Muscle layer of duodenum (tissue), 2 donors: ENCODE results near the gene SIM1.

Experiments
- H3K27ac ChIP-seq: one replicate; pipeline ENCODE4 v1.7.0; 2013; ENCODE audit warnings: mild to moderate bottlenecking, low read length
- H3K27me3 ChIP-seq: one replicate; pipeline ENCODE4 v1.7.0; 2013; ENCODE audit warnings: low read depth, mild to moderate bottlenecking, control low read depth, low read length
- H3K36me3 ChIP-seq, 2 donors: one replicate each; pipeline ENCODE4 v1.7.0; 2013; ENCODE audit warnings: low read length in 2 of 2, control low read depth in 1 of 2, mild to moderate bottlenecking in 1 of 2; ENCODE audit not compliant: insufficient read depth in 2 of 2, control insufficient read depth in 1 of 2
- H3K4me1 ChIP-seq, 2 donors: one replicate each; pipeline ENCODE4 v1.7.0; 2013; ENCODE audit warnings: low read length in 2 of 2, mild to moderate bottlenecking in 2 of 2, control low read depth in 1 of 2, moderate library complexity in 1 of 2; ENCODE audit not compliant: insufficient read depth in 2 of 2, control insufficient read depth in 1 of 2
- H3K4me3 ChIP-seq, 2 donors: one replicate each; pipeline ENCODE4 v1.7.0; 2013; ENCODE audit warnings: low read length in 2 of 2, low read depth in 1 of 2, mild to moderate bottlenecking in 1 of 2
- H3K9me3 ChIP-seq, 2 donors: one replicate each; pipeline ENCODE4 v1.7.0; 2013; ENCODE audit warnings: low read length in 2 of 2, control low read depth in 1 of 2, mild to moderate bottlenecking in 1 of 2; ENCODE audit not compliant: control insufficient read depth in 1 of 2
- donor health status: healthy.

SIM1 gene

DNA sequence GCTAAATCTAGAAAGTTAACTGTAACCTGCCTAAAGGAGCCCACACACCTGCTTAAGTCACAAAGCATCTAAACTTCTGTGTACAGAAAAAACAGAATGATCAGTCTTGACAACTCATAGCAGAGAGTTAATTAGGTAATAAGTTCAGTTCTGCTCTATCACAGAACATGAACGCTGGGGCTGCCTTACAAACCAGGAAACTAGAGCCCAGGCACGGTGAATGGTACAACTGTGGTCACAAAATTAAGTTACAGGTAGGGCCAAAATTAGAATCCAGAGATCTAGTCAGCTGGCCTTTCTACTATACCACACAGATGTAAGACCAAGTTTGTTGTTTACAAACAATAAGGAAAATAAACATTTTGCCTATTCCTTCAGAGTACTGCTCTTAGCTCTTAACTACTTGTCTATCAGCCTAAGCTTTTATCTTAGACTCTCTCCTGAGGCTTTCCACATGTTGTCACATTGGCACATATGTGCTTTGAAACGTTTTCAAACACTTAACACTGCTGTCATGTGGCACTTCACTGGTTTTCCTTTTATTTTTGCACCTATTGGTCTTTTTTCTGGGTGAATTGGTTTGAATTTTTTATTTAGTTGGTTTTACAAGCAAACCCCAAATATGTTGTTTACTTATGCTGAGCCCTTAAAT is 75.7 kb downstream of the SIM1 start:
- no peaks in the 10 kb centered on the region for H3K9me3 ChIP-seq
- H3K36me3 ChIP-seq: no peaks in the 10 kb centered on the region
- H3K27ac ChIP-seq: no peak overlapping the region
- H3K27me3 ChIP-seq: no peaks in the 10 kb centered on the region
- no peaks in the 10 kb centered on the region for H3K4me1 ChIP-seq
- no peak overlapping the region for H3K4me3 ChIP-seq

DNA sequence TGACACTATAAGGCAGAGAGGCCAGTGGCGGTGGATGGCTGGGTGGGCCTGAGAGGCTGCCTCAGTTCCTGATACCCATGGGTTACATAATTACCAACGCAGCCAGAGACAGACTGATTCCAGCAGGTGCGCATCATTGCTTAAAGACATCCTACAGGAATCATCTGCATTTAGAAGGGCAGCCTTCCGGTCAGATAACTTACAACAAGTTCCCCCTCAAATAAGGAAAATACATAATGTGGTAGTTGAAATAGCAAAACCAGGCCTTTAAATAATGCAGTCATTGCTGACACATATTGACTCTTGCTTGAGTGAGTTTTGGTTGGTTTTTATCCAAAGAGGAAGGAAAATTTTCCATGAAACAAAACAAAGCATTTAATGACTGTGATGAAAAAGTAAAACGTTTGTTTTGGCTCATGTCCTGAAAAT is 81.9 kb downstream of the SIM1 start:
- Histone ChIP-seq H3K36me3 (no peaks in the 10 kb centered on the region), H3K27me3 (no peaks in the 10 kb centered on the region), H3K4me1 (no peaks in the 10 kb centered on the region), H3K4me3 (no peak overlapping the region), H3K27ac (no peak overlapping the region), H3K9me3 (no peaks in the 10 kb centered on the region)

DNA sequence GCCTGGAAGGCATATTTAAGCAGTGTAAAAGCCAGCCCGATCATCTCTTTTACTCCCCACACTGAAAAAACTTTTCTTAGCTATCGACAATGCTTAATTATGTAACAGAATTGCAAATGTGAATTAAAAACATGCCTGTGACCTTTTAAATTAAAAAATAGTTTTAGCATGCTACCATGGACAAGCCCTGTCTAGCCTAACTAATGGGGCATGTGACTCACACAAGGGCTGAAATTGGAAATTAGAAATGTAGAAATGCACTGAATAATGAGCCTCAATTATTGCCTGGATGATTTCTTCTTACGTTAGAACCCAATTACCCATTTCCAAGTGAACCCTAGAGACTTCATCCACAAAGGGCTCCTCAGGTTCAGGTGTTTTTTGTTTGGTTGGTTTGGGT is 82.7 kb downstream of the SIM1 start:
- H3K4me1 ChIP-seq: no peaks in the 10 kb centered on the region
- no peak overlapping the region for H3K4me3 ChIP-seq
- no peak overlapping the region for H3K27ac ChIP-seq
- no peaks in the 10 kb centered on the region for H3K36me3 ChIP-seq
- no peaks in the 10 kb centered on the region for H3K27me3 ChIP-seq
- H3K9me3 ChIP-seq: no peaks in the 10 kb centered on the region

DNA sequence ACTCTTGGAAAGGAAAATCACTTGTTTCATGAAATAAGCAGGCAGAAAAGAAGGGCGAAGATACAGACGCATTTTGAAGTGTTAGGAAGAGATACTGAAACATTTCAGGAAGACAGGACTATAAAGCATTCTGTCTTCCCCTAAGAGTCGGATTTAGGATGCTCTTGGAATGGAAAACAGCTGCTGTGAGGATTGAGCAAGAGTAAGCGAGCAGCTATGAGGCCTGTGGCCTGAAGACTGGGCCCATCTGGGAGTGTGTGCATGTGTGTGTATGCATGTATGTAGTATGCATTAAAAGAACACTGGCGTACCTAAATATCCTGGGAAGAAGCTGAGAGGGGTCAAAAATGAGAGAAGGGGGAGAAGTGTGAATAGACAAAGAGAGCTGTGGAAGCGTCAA is 83.6 kb downstream of the SIM1 start:
- Histone ChIP-seq H3K4me1 (no peaks in the 10 kb centered on the region), H3K36me3 (no peaks in the 10 kb centered on the region), H3K27ac (no peak overlapping the region), H3K27me3 (no peaks in the 10 kb centered on the region), H3K4me3 (no peak overlapping the region), H3K9me3 (no peaks in the 10 kb centered on the region)

DNA sequence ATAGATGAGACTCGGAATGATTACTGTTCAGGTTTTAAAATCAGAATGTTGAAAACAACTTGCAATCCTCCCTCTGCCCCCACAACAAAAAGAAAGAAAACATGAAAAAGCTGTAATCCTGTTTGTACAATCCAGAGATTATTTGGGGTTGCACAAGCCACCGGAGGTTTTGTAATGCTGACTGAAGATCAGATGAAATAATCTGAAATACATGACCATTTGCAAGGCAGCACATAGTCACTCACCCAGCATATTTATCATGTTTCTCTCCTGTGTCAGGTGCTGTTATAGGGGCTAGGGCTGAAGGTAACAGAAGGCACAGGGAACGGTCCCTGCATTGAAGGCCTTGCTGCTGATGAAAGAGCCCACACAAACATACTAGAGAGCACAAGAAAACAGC is 85.3 kb downstream of the SIM1 start:
- Histone ChIP-seq H3K27me3 (no peaks in the 10 kb centered on the region), H3K4me1 (no peaks in the 10 kb centered on the region), H3K36me3 (no peaks in the 10 kb centered on the region), H3K9me3 (no peaks in the 10 kb centered on the region), H3K4me3 (no peak overlapping the region), H3K27ac (no peak overlapping the region)

DNA sequence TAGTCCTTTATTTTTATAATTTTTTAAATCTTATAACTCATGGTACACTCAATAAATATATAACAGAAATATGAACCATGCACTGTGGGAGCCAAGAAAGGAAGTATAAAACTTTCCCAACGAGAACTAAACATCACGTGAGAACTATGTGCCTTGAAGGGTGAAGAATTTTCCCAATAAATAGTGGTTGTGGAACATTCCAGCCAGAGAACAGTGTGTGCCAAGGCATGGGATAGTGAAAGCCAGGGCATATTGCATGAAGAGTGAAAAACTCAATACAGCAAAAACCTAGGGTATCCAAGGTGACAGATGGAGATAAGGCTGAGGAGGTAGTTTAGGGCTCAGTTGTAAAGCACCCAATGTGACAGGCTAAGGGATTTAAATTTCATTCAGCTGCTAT is 86.1 kb downstream of the SIM1 start:
- Histone ChIP-seq H3K27ac (no peak overlapping the region), H3K4me3 (no peak overlapping the region), H3K27me3 (no peaks in the 10 kb centered on the region), H3K36me3 (no peaks in the 10 kb centered on the region), H3K9me3 (no peaks in the 10 kb centered on the region), H3K4me1 (no peaks in the 10 kb centered on the region)

DNA sequence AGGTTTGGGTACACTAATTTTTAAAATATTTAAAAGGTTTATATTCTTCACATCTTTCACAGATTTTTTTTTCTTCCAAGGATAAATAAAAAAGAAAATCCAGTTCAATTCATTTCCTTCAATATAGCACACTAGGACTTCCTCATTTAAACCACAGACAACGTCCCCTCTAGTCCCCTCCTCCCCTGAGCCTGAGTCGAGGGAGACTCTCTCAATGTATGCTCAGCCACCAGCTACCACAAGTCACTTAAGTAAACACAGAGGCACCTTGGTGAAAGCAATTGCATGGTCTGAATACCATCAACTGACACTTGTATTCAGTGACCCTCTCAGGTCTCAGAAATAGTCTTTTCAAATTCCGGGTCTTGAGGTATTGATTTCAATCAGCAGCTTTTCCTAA is 88.6 kb downstream of the SIM1 start:
- Histone ChIP-seq H3K27me3 (no peaks in the 10 kb centered on the region), H3K36me3 (no peaks in the 10 kb centered on the region), H3K9me3 (no peaks in the 10 kb centered on the region), H3K27ac (no peak overlapping the region), H3K4me1 (no peaks in the 10 kb centered on the region), H3K4me3 (no peak overlapping the region)

DNA sequence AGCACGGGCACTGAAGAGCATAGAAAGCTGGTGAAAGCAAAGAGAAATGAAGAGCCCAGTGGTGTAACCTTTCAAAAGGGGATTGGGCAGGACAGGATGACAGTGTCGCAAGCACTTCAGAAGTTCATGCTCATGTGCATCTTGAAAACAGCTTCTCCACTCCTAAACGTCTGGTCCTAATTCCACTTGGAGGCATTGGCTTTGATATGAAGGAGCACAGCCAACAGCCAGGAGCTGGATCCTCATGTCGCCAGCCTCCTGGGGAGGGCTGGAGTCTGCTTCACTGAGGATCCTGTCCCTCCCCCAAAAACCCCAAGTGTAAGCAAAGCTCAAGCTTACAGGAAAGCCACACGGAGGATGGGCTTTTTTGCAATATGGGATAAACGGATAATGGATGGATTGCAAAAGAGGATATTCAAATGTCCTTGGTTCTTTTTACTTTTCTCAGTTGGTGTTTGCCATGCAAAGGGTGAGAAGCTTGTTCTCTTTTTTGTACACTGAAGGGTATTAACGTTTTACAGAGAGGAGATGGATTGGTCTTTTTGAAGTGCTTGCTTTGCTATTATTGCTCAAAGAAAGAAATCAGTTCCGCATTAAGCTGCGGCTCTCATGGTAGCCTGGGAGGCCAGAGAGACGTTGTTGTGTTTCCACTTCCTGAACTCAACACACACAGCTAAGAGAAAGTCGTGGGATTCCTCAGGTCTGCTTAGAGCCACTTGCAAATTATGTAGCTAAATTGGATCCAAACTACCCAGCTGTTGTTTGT is 92.2 kb downstream of the SIM1 start:
- no peaks in the 10 kb centered on the region for H3K9me3 ChIP-seq
- H3K4me1 ChIP-seq: no peaks in the 10 kb centered on the region
- no peak overlapping the region for H3K27ac ChIP-seq
- H3K4me3 ChIP-seq: no peak overlapping the region
- H3K36me3 ChIP-seq: no peaks in the 10 kb centered on the region
- H3K27me3 ChIP-seq: no peaks in the 10 kb centered on the region

DNA sequence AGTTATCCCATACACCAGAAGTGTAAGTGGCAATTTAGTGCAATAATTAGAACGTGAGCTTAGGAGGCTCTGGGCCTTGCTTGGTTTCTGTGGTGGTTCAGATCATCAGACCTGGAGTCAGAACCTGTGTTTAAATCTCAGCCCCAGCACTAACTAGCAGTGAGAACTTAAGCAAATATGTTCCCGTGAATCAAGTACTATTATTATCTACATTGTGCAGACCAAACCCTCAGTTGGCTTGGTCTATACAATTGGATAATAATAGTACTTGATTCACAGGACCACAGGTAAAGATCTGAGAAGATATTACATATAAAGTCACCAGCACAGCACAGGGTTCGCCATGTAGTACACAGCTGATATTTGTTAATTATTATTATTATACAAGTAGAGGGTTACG is 93.1 kb downstream of the SIM1 start:
- Histone ChIP-seq H3K9me3 (no peaks in the 10 kb centered on the region), H3K36me3 (no peaks in the 10 kb centered on the region)

DNA sequence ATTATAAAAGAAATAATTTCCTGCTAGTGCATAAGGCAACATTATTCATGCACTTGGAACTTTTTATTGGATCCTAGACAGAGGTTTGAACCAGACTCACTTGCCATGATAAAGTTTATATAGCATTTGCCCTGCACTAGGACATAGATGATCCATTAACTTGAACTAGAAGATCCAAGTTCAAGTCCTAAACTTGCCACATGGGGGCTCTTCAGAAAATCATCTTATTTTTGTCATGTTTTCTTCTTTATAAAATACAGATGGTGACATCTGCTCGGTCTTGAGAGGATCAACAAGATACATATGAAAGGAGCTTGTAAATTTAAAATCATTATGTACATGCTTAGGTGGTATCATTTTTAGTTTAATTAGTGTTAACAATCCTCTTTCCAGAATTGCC is 94.5 kb downstream of the SIM1 start:
- Histone ChIP-seq H3K27ac (no peak overlapping the region), H3K27me3 (no peaks in the 10 kb centered on the region), H3K4me1 (no peaks in the 10 kb centered on the region), H3K4me3 (no peak overlapping the region), H3K9me3 (no peaks in the 10 kb centered on the region), H3K36me3 (no peaks in the 10 kb centered on the region)

More for the DNA sequence above, 93.1 kb downstream of the SIM1 start:
- Histone ChIP-seq H3K4me1 (no peaks in the 10 kb centered on the region), H3K27me3 (no peaks in the 10 kb centered on the region), H3K4me3 (no peak overlapping the region), H3K27ac (no peak overlapping the region)

DNA sequence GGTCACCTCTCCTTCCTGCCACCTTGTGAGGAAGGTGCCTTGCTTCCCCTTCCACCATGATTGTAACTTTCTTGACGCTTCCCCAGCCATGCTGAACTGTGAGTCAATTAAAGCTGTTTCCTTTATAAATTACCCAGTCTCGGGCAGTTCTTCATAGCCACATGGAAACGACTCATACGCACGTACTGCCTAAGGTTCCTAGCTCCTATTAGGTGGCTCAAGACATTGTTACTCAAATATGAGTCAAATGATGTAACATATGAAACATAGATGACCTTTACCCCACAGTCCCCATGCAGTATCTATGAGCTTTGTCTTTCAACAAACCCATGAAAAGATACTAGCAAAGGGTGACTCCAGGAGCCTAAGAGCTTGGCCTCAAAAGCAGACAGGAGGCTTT is 98.3 kb downstream of the SIM1 start:
- Histone ChIP-seq H3K4me3 (no peak overlapping the region), H3K36me3 (no peaks in the 10 kb centered on the region), H3K4me1 (no peaks in the 10 kb centered on the region), H3K27ac (no peak overlapping the region), H3K27me3 (no peaks in the 10 kb centered on the region), H3K9me3 (no peaks in the 10 kb centered on the region)

DNA sequence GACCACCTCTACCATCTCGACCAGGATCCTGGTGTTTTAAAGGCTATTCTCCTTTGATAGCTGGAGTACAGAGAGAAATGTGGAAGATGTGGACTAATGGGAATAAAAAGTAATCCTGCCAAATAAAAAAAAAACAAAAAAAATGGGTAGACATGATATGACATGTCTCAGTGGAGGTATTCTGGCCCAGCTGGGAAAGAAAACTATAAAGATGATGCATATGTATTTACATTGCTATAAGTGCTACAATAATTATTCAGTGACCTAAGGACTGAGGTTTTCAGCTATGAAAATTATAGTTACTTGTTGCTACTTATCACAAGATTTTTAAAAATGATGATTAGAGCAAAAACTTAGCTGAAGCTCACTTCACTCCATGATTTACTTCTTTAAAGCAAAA is 101.1 kb downstream of the SIM1 start:
- no peaks in the 10 kb centered on the region for H3K36me3 ChIP-seq
- H3K9me3 ChIP-seq: no peaks in the 10 kb centered on the region
- H3K4me3 ChIP-seq: no peak overlapping the region
- H3K4me1 ChIP-seq: no peaks in the 10 kb centered on the region
- no peak overlapping the region for H3K27ac ChIP-seq
- H3K27me3 ChIP-seq: no peaks in the 10 kb centered on the region
